ENCODE measurements around the gene PLXDC2.

PLXDC2 gene

DNA sequence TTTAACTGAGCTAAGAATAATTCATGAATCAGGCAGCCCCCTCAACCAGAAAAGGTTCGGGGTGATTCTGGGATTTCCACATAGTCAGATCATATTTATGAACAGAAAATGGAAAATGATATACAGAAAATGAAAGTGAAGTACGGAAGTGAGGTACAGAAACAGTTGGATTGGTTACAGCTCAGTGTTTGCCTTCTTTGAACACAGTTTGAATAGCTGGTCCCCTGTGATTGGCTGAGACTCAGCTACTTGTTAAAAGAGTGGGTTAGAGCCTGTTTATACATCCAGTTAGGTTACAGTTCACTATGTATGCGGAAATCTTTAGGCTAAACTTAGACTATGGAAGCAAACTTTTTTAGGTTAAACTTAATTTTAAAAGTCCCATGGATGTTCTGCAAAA lies 511.7 kb downstream of the PLXDC2 start:
- no peaks in the 10 kb centered on the region for H3K9me3 ChIP-seq (ENCODE audit: insufficient read depth, low read depth, low read length)
- no peak overlapping the region for H3K4me2 ChIP-seq (ENCODE audit: low read depth, low read length, poor library complexity, severe bottlenecking)
- H3K9ac ChIP-seq (ENCODE audit: low read depth, low read length, poor library complexity, severe bottlenecking), result no peak overlapping the region
- TF ChIP-seq, protein P1, sequence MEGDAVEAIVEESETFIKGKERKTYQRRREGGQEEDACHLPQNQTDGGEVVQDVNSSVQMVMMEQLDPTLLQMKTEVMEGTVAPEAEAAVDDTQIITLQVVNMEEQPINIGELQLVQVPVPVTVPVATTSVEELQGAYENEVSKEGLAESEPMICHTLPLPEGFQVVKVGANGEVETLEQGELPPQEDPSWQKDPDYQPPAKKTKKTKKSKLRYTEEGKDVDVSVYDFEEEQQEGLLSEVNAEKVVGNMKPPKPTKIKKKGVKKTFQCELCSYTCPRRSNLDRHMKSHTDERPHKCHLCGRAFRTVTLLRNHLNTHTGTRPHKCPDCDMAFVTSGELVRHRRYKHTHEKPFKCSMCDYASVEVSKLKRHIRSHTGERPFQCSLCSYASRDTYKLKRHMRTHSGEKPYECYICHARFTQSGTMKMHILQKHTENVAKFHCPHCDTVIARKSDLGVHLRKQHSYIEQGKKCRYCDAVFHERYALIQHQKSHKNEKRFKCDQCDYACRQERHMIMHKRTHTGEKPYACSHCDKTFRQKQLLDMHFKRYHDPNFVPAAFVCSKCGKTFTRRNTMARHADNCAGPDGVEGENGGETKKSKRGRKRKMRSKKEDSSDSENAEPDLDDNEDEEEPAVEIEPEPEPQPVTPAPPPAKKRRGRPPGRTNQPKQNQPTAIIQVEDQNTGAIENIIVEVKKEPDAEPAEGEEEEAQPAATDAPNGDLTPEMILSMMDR (conservative IDR thresholded peaks at IDR 0.05; ENCODE audit: low read length), result no peak
- no peak for TF ChIP-seq EZH2phosphoT487 (IDR thresholded peaks at IDR 0.05; ENCODE audit: borderline replicate concordance)
- no peaks in the 10 kb centered on the region for H3K79me2 ChIP-seq (ENCODE audit: insufficient read depth, low read length)
- H3K4me3 ChIP-seq (ENCODE audit: low read length, poor library complexity, severe bottlenecking), result no peak overlapping the region
- H3K36me3 ChIP-seq (ENCODE audit: insufficient read depth, low read length), result no peaks in the 10 kb centered on the region
- H3K4me1 ChIP-seq (ENCODE audit: insufficient read depth, low read length, poor library complexity, severe bottlenecking), result no peaks in the 10 kb centered on the region
- H4K20me1 ChIP-seq (ENCODE audit: insufficient read depth, low read length, poor library complexity, severe bottlenecking), result no peaks in the 10 kb centered on the region
- no peaks in the 10 kb centered on the region for H3K27me3 ChIP-seq (ENCODE audit: insufficient read depth, low read length, poor library complexity, severe bottlenecking)
- no peaks in the 10 kb centered on the region for H3F3A ChIP-seq (ENCODE audit: low read depth)
- H3K9me2 ChIP-seq (replicated peaks; ENCODE audit: low read depth, low read length), result no peaks in the 10 kb centered on the region
- no peak overlapping the region for H2AFZ ChIP-seq (ENCODE audit: low read length)

DNA sequence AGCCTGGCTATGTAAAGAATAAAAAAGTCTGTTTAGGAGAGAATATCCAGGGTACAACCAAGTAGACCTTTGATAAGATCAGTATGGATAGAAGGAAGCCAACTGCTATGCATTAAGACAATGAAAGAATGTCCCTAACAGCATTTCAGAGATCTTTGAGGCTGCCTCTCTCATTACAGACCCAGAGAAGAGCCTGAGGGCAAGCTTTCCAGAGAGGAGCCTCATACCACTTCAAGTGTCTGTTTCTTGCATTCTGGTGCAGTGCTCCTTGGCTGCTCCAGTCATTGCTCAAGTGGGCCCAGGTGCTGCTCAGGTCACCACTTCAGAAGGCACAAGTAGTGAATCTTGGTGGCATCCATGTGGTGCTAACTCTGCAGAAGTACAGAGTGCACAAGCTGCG lies 514.0 kb downstream of the PLXDC2 start:
- Histone ChIP-seq H4K20me1 (ENCODE audit: insufficient read depth, low read length, poor library complexity, severe bottlenecking) (no peaks in the 10 kb centered on the region), H3K4me2 (ENCODE audit: low read depth, low read length, poor library complexity, severe bottlenecking) (no peak overlapping the region), H3K27me3 (ENCODE audit: insufficient read depth, low read length, poor library complexity, severe bottlenecking) (no peaks in the 10 kb centered on the region), H3K4me3 (ENCODE audit: low read length, poor library complexity, severe bottlenecking) (no peak overlapping the region), H3K9me2 (replicated peaks; ENCODE audit: low read depth, low read length) (no peaks in the 10 kb centered on the region), H3K4me1 (ENCODE audit: insufficient read depth, low read length, poor library complexity, severe bottlenecking) (no peaks in the 10 kb centered on the region), H3K79me2 (ENCODE audit: insufficient read depth, low read length) (no peaks in the 10 kb centered on the region), H3K36me3 (ENCODE audit: insufficient read depth, low read length) (no peaks in the 10 kb centered on the region), H3F3A (ENCODE audit: low read depth) (no peaks in the 10 kb centered on the region), H2AFZ (ENCODE audit: low read length) (no peak overlapping the region), H3K9ac (ENCODE audit: low read depth, low read length, poor library complexity, severe bottlenecking) (no peak overlapping the region), H3K9me3 (ENCODE audit: insufficient read depth, low read depth, low read length) (no peaks in the 10 kb centered on the region)
- TF ChIP-seq EZH2phosphoT487 (IDR thresholded peaks at IDR 0.05; ENCODE audit: borderline replicate concordance), result no peak
- TF ChIP-seq, protein P1 (conservative IDR thresholded peaks at IDR 0.05; ENCODE audit: low read length), result no peak

DNA sequence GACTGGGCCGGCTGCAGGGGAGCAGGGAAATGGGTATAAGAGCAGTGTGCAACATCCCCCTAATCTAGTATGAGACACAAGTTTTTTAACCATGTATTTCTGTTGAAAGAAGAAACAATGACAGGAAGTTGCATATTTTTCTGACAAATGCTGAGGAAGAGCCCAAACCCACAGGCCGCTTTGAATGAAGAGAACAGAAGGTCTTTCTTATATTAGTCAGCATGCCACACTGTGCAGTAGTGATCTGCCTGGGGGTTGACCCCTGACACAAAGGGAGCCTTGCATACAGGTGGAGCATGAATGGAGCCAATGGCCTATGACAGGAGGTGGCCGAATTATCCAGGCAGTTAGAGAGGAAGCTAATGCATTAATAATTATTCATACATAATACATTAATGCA lies 518.3 kb downstream of the PLXDC2 start:
- Histone ChIP-seq H3K27me3 (ENCODE audit: insufficient read depth, low read length, poor library complexity, severe bottlenecking) (no peaks in the 10 kb centered on the region), H3K4me1 (ENCODE audit: insufficient read depth, low read length, poor library complexity, severe bottlenecking) (no peaks in the 10 kb centered on the region), H3K4me2 (ENCODE audit: low read depth, low read length, poor library complexity, severe bottlenecking) (no peak overlapping the region), H3K9me2 (replicated peaks; ENCODE audit: low read depth, low read length) (no peaks in the 10 kb centered on the region), H2AFZ (ENCODE audit: low read length) (no peak overlapping the region), H3K79me2 (ENCODE audit: insufficient read depth, low read length) (no peaks in the 10 kb centered on the region), H3K4me3 (ENCODE audit: low read length, poor library complexity, severe bottlenecking) (no peak overlapping the region), H3F3A (ENCODE audit: low read depth) (no peaks in the 10 kb centered on the region), H3K36me3 (ENCODE audit: insufficient read depth, low read length) (no peaks in the 10 kb centered on the region), H3K9ac (ENCODE audit: low read depth, low read length, poor library complexity, severe bottlenecking) (no peak overlapping the region), H4K20me1 (ENCODE audit: insufficient read depth, low read length, poor library complexity, severe bottlenecking) (no peaks in the 10 kb centered on the region), H3K9me3 (ENCODE audit: insufficient read depth, low read depth, low read length) (no peaks in the 10 kb centered on the region)
- TF ChIP-seq, protein P1 (conservative IDR thresholded peaks at IDR 0.05; ENCODE audit: low read length), result no peak
- TF ChIP-seq EZH2phosphoT487 (IDR thresholded peaks at IDR 0.05; ENCODE audit: borderline replicate concordance), result no peak

Data from Loucy (cell line).